H54 (cell line): ENCODE measurements around the gene SF3B6.
"Not testable (repeated sequence)": the region's sequence is repeated elsewhere in the genome, so short reads cannot be mapped to it uniquely, and the experiment has no call there.

Experiments
- DNase-seq: peaks from one replicate; pipeline ENCODE4 v3.0.0; 2011; ENCODE audit warnings: low spot score, mixed read lengths; ENCODE audit not compliant: insufficient read length
- FAIRE-seq: peaks from 3 replicates; lab custom pipeline; 2011; peaks lifted over from hg19 to GRCh38; lab: Jason Lieb, UNC
- POLR2A ChIP-seq: IDR thresholded peaks from 2 replicates; pipeline ENCODE4 v1.6.1; 2011; ENCODE audit warnings: low read depth, mild to moderate bottlenecking, low read length

The SF3B6 gene

GRCh38 chr2:24075915-24076848, at the start of gene SF3B6:
TSS of gene SF3B6 (minus strand) at chr2:24076326. CDS start at chr2:24076229, 97 bp downstream.
- FAIRE-seq (peak; percentile 94), DNase-seq (peak; percentile 90)
- peak; percentile 71 for TF ChIP-seq POLR2A

GRCh38 chr2:24123922-24124580, 47.9 kb upstream of the SF3B6 start:
- DNase-seq (peak; percentile 29), FAIRE-seq (no peak)
- no peak for TF ChIP-seq POLR2A

GRCh38 chr2:24123195-24123921, 47.2 kb upstream of the SF3B6 start, which contains the start of the genes FAM228B and PFN4:
TSS of gene FAM228B (plus strand) at chr2:24123469. CDS start at chr2:24124362, 893 bp downstream.
TSS of gene PFN4 (minus strand) at chr2:24123334. CDS start at chr2:24122535, 799 bp downstream.
- FAIRE-seq (no peak), DNase-seq (peak; percentile 89)
- peak; percentile 60 for TF ChIP-seq POLR2A

- FAIRE-seq = no peak
- DNase-seq = no peak
- no peak for TF ChIP-seq POLR2A
Measured at GRCh38 chr2:24122366-24123194, 46.5 kb upstream of the SF3B6 start.

GRCh38 chr2:24121469-24121868, 45.3 kb upstream of the SF3B6 start:
- DNase-seq (no peak), FAIRE-seq (no peak)
- no peak for TF ChIP-seq POLR2A

- FAIRE-seq (no peak), DNase-seq (no peak)
- TF ChIP-seq POLR2A = no peak
Measured at GRCh38 chr2:24121066-24121465, 44.9 kb upstream of the SF3B6 start.

GRCh38 chr2:24117902-24118301, 41.8 kb upstream of the SF3B6 start:
- DNase-seq (no peak), FAIRE-seq (no peak)
- no peak for TF ChIP-seq POLR2A

- no peak for DNase-seq
- no peak for FAIRE-seq
- no peak for TF ChIP-seq POLR2A
Measured at GRCh38 chr2:24115057-24115456, 38.9 kb upstream of the SF3B6 start.

- no peak for TF ChIP-seq POLR2A
- DNase-seq = no peak
- FAIRE-seq = peak; percentile 66
Measured at GRCh38 chr2:24111407-24111901, 35.3 kb upstream of the SF3B6 start.

GRCh38 chr2:24110660-24111303, 34.7 kb upstream of the SF3B6 start:
- DNase-seq (no peak), FAIRE-seq (no peak)
- no peak for TF ChIP-seq POLR2A

- not testable (repeated sequence) for FAIRE-seq, DNase-seq
Measured at GRCh38 chr2:24109431-24109830, 33.3 kb upstream of the SF3B6 start.

- FAIRE-seq (no peak), DNase-seq (no peak)
- no peak for TF ChIP-seq POLR2A
Measured at GRCh38 chr2:24107336-24107735, 31.2 kb upstream of the SF3B6 start.

GRCh38 chr2:24106786-24107185, 30.7 kb upstream of the SF3B6 start:
- no peak for FAIRE-seq
- TF ChIP-seq POLR2A = no peak

More at GRCh38 chr2:24106786-24107185, 30.7 kb upstream of the SF3B6 start:
- DNase-seq = no peak
